HG02885 (cell line): ENCODE measurements around the gene ANXA8.
"Not testable (repeated sequence)": the region's sequence is repeated elsewhere in the genome, so short reads cannot be mapped to it uniquely, and the experiment has no call there.

Experiments
- ATAC-seq: cut with Tn5 transposase; IDR thresholded peaks from one replicate; pipeline ENCODE4 v1.9.1; 2021; ENCODE audit warnings: mild to moderate bottlenecking; ENCODE audit not compliant: unreplicated experiment, poor library complexity

ANXA8 gene, protein sequence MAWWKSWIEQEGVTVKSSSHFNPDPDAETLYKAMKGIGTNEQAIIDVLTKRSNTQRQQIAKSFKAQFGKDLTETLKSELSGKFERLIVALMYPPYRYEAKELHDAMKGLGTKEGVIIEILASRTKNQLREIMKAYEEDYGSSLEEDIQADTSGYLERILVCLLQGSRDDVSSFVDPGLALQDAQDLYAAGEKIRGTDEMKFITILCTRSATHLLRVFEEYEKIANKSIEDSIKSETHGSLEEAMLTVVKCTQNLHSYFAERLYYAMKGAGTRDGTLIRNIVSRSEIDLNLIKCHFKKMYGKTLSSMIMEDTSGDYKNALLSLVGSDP

DNA sequence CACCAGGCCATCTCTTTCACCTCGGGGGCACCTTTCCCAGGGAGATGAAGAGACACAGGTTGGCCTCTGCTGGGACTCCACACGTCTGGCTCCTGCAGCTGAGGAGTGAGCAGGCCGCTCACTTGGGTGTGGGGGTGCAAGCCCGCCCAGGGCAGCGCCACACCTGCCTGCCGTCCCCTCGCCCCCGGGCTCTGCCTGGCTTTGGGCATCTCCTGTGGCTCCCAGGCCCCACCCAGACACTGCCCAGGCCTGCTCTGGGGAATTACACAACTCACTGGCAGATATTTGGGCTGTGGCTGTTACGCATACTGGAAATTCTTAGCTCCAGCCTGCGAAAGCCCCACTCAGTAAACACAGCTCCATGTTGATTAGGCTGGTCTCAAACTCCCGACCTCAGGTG is at the start of gene ANXA8:
Gene ANXA8, minus strand, starts transcription at position 193 of the 400 bp plus-strand sequence. Its CDS starts 182 bp downstream, at position 11.
- not testable (repeated sequence) for ATAC-seq

DNA sequence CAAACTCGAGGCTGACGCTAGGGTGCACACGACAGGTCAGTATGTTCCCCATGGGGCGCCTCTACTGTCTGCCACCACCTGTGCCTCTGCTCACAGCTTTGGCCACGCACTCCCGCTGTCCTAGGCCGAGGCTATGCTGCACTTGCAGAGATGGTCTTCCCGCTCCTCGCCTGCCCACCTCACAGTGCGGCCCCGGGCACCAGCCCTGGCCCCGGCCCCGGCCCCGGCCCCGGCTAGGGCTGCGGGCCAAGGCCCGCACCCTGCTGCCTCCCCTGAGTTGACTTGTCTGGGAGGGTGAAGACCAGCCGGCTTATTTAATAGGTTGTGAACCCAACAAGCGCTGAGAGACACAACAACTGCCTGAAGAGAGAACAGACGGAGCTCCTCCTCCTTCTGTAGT is 39.6 kb upstream of the ANXA8 start, which contains the start of gene AGAP9:
Gene AGAP9, minus strand, starts transcription at position 164 of the 400 bp plus-strand sequence. Its CDS starts 112 bp downstream, at position 52.
- not testable (repeated sequence) for ATAC-seq

DNA sequence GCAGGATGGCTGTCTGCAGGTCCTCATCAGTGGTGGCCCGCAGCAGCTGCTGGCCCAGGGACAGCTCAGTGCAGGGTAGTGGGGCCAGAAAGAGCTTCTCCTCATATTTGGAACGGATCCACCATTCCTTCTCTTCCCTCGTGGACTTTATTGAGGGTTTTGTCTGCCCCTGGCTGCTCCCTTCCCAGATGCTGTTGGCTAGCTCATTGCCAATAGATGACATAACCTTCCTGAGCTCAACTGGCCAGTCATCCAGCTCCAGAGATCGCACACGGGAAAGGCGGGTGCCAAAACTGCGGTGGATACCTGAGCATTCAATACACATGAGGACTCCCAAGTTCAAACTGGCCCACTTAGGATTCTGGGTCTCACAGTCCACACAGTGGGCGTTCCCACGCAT is 18.4 kb upstream of the ANXA8 start:
- ATAC-seq: not testable (repeated sequence)

DNA sequence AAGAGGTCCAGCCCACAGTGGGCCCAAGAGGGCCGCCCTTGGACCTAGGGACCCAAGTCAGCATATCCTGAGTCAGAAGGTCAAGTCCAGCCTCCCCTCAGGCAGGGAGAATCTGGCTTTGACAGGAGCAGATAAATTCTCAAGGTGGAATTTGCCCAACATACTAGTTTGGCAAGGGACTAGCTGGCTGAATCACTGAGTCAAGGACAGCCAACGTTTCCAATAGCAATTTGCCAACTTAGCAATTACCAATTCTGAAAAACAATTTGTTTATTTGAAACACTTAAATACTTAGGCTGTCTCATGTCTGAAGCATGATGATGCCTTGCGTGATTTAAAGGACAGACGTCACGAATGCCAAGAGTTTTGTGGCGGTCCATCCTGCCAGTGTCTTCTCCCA is 10.3 kb upstream of the ANXA8 start:
- ATAC-seq: not testable (repeated sequence)

DNA sequence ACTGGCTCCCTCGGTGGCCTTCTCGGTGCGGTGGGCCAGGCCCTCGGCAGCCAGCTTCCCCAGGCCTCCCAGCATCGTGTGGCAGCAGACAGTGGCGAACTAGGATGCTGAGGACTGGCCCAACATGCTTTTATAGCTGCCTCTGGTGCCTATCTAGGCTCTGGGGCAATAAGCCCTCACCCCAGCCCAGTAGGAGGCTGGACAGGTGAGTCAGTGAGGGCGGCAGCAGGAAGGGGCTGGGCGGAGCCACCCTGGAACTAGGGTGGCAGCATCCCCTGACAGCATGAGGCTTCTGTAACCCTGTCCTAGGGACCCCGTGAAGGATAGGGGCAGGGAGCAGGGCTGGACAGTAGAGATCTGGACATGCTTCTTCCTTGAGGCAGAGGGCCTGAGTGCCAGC is 7.7 kb upstream of the ANXA8 start, which contains the start of gene FAM25G:
Gene FAM25G, minus strand, starts transcription at position 101 of the 400 bp plus-strand sequence. Its CDS starts 26 bp downstream, at position 75.
- ATAC-seq: not testable (repeated sequence)

DNA sequence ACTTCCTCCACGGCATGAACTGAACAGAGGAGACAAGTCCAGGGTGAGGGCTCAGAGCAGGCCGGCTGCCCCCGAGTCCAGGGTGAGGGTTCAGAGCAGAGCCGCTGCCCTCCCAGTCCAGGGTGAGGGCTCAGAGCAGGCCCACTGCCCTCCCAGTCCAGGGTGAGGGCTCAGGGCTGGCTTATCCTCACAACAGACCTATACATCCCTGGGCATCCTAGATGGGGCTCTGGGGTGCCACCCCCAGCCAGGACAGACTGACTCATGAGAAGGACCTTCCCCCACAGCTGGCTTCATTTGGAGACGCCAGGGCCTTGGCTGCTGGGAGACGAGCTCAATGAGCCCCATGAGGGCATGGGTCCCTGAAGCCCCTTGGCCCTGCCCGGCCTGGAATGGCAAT is 5.7 kb upstream of the ANXA8 start:
- ATAC-seq: not testable (repeated sequence)

DNA sequence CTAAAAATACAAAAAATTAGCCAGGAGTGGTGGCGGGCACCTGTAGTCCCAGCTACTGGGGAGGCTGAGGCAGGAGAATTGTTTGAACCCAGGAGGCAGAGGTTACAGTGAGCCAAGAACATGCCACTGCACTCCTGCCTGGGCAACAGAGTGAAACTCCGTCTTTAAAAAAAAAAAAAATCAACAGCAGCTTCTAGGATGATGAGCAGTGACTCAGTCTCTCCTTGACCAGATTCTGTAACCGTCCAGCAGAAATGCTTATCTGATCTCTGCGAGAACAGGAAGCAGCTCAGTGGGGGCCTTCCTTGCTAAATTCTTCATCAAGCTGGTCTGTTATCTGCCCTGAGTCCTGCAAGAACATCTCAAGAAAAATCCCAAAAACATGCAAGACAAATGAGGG is 2.0 kb upstream of the ANXA8 start:
- ATAC-seq: not testable (repeated sequence)

DNA sequence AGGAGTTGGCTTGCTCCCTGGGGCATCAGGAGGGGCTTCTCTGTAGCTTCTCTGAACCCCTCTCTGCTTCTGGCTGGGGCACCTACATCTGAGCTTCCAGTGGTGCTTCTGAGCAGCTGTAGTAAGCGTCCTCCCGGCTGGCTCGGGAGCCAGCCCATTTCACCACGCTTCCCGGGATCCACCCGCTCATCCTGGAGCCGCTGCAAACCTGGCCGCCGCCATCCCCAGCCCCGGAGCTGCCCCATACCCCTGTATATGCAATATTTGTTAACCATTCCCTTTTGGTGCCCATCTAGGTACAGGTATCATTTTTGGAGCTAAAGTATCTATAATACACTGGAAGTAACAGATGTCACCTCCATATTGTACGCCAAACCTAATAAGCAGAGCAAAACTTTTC is 871 bp upstream of the ANXA8 start:
- ATAC-seq: not testable (repeated sequence)

DNA sequence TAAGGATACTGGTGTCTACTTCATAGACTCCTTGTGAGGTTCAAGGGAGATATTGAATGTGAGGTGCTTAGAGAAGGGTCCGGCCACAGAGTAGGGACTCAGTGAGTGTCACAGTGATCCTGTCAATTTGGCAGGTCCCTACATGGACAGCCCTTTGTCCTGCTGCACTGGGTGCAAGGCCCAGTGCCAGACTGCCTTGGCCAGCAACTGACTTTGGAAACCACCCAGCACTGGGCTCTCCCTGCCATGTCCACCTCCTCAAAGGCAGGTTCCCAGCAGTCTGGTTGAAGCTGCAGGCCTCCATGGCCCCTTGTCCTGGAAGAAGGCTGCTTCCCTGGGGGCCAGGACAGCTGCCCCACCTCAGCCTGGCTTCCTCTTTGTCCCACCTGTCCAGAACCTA is 1.5 kb downstream of the ANXA8 start:
- ATAC-seq: not testable (repeated sequence)

DNA sequence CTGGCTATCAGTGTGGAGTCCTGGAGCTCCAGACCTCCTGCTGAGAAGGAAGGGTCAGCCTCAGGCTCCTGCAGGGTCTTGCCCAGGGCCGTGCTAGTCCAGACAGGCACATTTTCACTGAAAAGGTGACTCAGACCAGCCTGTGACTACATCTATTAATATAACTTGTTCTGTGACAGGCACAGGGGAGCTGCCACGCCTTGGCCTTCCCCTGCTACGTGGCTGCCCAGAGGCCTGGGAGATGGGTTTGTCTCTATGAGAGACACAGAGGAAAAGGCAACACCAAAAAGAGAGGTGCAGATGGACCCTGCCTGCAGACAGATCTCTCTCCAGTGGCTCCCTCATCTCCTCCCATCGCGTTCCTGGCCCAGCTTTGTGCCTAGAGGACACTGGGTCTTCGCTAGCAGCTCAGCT is 2.1 kb downstream of the ANXA8 start:
- ATAC-seq: not testable (repeated sequence)

DNA sequence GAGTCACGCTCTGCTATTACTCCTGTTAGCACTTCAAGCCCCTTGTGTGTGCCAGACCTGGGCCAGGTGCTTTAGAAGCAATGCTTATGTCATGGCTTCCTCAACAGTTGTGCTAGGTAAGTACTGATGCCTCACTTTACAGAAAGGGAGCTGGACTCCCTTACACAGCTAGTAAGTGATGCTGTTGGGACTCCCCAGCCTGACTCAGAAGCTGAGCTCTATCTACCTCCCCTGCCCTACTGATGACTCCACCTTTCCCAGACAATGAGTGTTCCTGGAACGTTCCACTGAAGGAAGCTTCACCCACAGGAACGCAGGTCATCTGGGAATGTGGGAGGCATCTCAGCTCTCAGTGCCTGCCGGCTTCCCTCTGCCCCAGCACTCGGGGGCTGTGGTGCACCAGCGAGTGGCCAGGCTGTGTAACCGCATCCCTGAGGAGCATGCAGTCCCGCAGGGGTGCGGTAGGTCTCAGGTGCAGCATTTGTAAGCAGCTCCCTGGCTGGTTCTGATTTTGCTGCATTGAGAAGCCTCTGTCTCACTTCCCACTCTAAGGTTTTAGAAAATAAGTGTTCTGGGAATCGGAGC is 2.6 kb downstream of the ANXA8 start:
- not testable (repeated sequence) for ATAC-seq

DNA sequence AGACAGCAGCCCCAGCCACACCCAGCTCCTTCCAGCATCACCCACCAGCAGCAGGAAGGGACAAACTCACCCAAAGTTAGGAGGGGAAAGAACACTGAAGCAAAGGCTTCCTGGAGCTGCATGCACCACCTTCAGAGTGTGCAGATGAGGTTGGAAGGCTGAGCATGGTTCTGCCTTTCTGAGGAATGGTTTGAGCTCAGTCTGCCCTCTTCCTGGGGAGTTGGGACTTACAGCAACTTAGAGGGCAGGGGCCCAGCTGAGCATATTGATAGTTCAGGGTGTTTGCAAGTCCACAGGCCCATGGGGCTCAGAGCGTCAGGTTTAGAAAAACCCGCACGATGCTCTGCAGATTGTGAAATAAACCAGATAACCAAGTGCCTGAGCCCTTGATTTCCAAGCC is 3.8 kb downstream of the ANXA8 start:
- ATAC-seq: not testable (repeated sequence)

DNA sequence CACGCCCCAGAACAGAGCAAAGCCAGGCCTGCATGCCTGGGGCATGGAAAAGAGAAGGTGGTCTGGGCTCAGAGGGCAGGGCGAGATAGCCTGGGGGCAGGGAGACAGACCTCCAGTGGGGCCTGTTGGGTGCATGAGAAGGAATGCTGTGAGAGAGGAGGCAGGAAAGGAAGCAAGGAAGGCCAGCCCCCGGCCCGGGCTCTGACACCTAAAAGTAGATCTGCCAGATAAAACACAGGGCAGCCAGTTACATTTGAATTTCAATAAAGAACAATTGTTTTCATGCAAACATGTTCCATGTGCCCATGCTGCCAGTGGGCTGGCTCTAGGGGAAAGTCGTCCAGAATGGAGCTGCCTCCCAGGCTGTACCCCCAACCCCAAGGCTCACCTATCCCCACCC is 5.8 kb downstream of the ANXA8 start:
- not testable (repeated sequence) for ATAC-seq

DNA sequence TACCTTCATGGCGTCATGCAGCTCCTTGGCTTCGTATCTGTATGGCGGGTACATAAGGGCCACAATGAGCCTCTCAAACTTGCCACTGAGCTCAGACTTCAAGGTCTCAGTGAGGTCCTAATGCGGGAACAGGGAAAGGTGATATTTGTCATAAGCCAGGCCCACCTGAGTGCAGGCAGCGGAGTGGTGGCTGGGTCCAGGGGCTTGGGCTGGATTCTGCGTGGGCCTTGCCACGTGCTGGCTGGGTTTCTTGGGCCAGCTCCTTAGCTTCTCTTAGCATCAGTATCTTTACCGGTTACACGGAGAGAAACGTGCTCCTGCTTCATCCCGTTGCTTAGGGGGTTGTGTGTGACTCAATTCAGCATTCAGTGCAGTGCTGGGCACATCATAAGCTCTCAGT is 6.8 kb downstream of the ANXA8 start:
- ATAC-seq: not testable (repeated sequence)

DNA sequence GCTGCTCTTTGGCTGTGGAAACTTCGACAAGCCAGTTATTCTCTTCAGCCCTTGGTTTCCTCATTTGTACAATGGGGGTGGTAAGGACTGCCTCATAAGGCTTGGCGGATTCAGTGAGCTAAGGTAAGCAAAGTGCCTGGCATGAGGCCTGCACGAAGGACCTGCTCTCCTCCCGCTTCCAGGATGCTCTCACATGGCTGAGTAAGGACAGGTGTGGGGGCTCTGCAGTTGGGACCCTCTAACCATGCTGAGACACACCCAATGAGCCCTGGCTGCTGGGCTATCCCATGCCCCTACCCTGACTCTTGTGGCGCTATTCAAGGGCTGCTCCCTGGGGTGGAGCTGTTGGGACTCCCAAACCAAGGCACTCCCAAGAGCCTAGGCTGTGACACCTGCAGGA is 8.8 kb downstream of the ANXA8 start:
- ATAC-seq: not testable (repeated sequence)

DNA sequence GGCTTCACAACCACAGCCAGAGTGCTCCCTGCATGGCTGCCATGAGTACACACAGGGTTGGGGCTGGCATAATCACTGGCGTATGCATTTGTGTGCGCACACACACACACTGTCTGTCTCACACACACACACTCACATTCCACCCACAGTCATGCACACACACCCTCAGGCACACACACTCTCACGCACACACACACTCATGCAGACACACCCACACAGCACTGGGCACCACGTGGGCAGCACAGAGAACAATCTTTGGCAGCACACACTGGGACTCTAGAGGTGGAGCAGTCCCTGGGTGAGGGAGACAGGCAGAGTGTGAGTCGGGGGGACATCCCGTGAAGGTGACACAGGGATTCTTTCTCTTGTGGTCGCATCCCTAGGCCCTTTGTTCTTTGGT is 10.4 kb downstream of the ANXA8 start:
- ATAC-seq: not testable (repeated sequence)

DNA sequence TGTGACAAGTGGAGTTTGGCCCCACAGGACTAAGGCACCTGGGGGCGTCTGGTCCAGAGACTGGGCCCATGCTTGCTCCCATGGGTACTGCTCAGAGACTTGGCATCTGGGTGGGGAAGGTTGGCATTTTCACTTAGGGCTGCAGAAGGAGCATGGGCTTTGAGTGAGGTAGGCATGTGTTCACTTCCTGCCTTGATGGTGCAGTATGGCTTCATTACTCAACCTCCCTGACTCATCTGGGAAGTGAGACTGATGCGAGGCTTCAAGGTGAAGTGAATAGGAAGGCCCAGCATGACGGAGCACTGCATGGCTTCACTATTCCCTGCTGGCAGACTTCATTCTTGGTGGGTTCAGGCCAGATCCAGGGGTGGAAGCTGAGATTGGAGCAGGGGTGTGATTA is 11.3 kb downstream of the ANXA8 start:
- peak; percentile 73 for ATAC-seq

DNA sequence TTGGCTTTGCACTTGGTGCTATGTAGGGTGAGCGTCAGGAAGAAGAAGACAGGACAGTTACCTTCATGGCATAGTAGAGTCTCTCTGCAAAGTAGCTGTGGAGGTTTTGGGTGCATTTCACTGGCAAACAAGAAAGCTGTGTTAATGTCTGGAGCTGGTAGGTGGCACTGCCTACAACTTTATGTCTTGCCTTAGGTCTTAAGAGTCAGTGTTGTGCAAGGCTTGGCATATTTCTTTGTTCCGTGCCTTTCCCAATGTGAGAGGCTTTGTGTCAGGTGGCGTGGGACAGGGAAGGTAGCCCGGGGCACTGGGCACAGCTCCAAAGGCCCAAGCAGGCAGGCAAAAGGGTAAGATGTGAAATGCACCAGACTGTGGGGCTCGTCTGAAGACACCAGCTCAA is 11.8 kb downstream of the ANXA8 start:
- ATAC-seq: not testable (repeated sequence)

DNA sequence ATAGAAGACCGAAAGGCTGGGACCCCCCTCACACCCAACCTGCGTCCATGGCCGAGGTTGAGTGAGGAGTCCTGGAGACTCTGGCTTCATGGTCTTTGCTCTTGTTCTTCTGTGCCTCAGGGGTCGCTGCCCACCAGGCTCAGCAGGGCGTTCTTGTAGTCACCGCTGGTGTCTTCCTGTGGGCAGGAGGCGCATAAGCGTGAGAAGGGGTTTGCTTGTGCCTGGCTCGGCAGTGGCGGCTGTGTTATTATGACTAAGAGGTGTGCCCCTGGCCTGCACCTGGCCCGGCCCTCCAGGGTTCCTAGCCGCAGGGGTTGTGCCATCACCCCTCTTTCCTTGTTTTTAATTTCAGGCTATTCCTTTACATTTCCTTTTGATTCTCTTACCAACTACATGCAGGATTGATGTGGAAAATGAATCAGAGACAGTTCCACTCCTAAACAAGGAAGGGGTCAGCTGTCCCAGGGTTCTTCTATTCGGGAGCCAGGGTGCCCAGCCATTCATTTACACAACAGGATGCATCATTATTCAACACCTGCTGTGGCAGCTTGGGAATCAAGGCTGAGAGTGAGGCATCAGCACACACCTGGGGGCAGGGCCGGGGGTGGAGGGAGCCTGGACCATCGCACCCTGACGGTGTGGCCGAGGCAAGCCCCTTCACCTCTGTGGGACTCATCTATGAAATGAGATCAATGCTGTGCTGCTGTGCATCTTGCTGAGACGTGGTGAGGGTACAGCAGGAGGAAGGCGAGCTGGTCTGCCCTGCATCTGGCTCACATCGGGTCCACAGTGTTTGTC is 15.0 kb downstream of the ANXA8 start:
- ATAC-seq: not testable (repeated sequence)

DNA sequence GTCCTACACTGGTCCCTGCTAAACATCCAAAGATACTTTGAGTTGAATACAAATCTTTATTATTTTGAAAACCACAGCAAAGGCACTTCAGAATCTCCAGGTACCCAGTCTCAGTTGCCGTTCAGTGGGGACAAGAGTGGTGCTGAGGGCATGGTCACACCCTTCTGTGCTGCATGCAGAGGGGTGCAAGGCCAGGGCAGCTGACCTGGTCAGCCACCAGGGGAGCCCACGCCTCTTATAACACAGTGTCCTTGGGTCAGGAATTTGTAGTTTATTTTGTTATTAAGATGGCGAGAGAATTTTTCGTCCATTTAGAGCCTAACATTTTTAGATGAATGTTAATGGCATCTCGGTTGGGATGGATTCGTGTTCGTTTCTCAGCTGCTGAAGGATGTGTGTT is 16.0 kb downstream of the ANXA8 start:
- not testable (repeated sequence) for ATAC-seq

DNA sequence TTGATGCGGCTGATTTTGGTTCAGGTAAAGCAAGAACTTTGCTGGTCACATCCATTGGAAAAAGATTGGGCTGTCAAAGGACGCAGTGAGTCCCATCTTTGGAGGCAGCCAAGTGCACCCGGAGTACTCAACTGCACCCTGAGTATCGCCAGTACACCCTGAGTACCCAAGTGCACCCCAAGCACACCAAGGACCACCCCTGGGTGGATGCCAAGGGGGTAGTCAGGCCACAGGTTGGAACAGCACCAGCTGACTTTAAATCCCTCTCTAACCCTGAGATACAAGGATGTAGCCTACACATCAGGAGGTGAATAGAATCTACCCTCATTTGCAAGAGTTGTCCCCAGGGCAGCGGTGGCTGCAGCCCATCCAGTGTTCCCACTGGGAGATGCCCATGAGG is 16.5 kb downstream of the ANXA8 start:
- ATAC-seq: not testable (repeated sequence)
